Iris pigment epithelial cell (primary cell): Measurements from ENCODE around the gene SSUH2.
A peak's percentile ranks its signal among the peaks of the same experiment; 100 is the strongest.

ENCODE experiments used
- DNase-seq: peaks from one replicate; pipeline ENCODE4 v3.0.0-alpha.2; 2011; ENCODE audit warnings: low read depth

The SSUH2 gene

GRCh38 chr3:8608791-8609467, 35.7 kb downstream of the SSUH2 start:
- no peak for DNase-seq

- no peak for DNase-seq
Observed at GRCh38 chr3:8608041-8608790, 36.4 kb downstream of the SSUH2 start.

GRCh38 chr3:8607234-8608040, 37.2 kb downstream of the SSUH2 start:
- DNase-seq = peak; percentile 81

GRCh38 chr3:8606701-8607231, 37.8 kb downstream of the SSUH2 start:
- no peak for DNase-seq

GRCh38 chr3:8604988-8605387, 39.6 kb downstream of the SSUH2 start:
- no peak for DNase-seq

- DNase-seq = no peak
Observed at GRCh38 chr3:8604006-8604405, 40.6 kb downstream of the SSUH2 start.

GRCh38 chr3:8603115-8603710, 41.4 kb downstream of the SSUH2 start:
- DNase-seq = no peak

- no peak for DNase-seq
Observed at GRCh38 chr3:8600457-8600856, 44.1 kb downstream of the SSUH2 start.

GRCh38 chr3:8599146-8599545, 45.5 kb downstream of the SSUH2 start:
- no peak for DNase-seq

GRCh38 chr3:8597219-8597853, 47.3 kb downstream of the SSUH2 start:
- no peak for DNase-seq

GRCh38 chr3:8596321-8597218, 48.0 kb downstream of the SSUH2 start:
- no peak for DNase-seq

- no peak for DNase-seq
Observed at GRCh38 chr3:8595695-8596115, 48.9 kb downstream of the SSUH2 start.

- DNase-seq = no peak
Observed at GRCh38 chr3:8595252-8595651, 49.3 kb downstream of the SSUH2 start.

GRCh38 chr3:8593021-8593827, 51.4 kb downstream of the SSUH2 start:
- DNase-seq = no peak

- DNase-seq = peak; percentile 40
Observed at GRCh38 chr3:8589880-8590556, 54.6 kb downstream of the SSUH2 start.

GRCh38 chr3:8584661-8585060, 59.9 kb downstream of the SSUH2 start:
- no peak for DNase-seq

GRCh38 chr3:8581806-8582445, 62.7 kb downstream of the SSUH2 start:
- no peak for DNase-seq

- DNase-seq = no peak
Observed at GRCh38 chr3:8581373-8581772, 63.2 kb downstream of the SSUH2 start.

- peak; percentile 53 for DNase-seq
Observed at GRCh38 chr3:8580434-8580833, 64.2 kb downstream of the SSUH2 start.
